ENCODE data around the gene CKAP5. TPM values are rescaled to one million over a fixed set of nuclear protein-coding genes. Genes with fewer than 3 reads are reported as not detected.

CKAP5 gene
- total RNA-seq, 2 experiments from 2014 or later, result 161 to 243 TPM

- CTCF ChIA-PET (ENCODE audit: unreplicated experiment), result no interaction called here
- intact Hi-C loops (cut with micrococcal nuclease; ENCODE audit: unreplicated experiment), result no loop called here
- no peak overlapping the region for H3K27ac ChIP-seq (ENCODE audit: low read depth, low read length, poor library complexity, severe bottlenecking)
Measured at GRCh38 chr11:46743043-46743442, 103.0 kb downstream of the CKAP5 start.

GRCh38 chr11:46741600-46742484 lies 104.2 kb downstream of the CKAP5 start:
- Histone ChIP-seq H3K27ac (ENCODE audit: low read depth, low read length, poor library complexity, severe bottlenecking) (no peak overlapping the region), H3K36me3 (ENCODE audit: insufficient read depth, low read length) (peaks cover 76% of the 10 kb centered on the region), H3K4me2 (ENCODE audit: low read length) (no peak overlapping the region), H2AFZ (ENCODE audit: low read length) (no peak overlapping the region), H3K4me3 (ENCODE audit: low read depth, low read length, poor library complexity, severe bottlenecking) (no peak overlapping the region), H3K9me2 (ENCODE audit: insufficient read depth, low read length) (no peaks in the 10 kb centered on the region), H3K9me3 (ENCODE audit: low read length) (no peaks in the 10 kb centered on the region), H3K4me1 (ENCODE audit: insufficient read depth, low read length, poor library complexity, severe bottlenecking) (no peaks in the 10 kb centered on the region), H3K79me2 (ENCODE audit: insufficient read depth, low read depth, low read length) (no peaks in the 10 kb centered on the region), H4K20me1 (ENCODE audit: insufficient read depth, low read length) (no peaks in the 10 kb centered on the region)
- POLR2A ChIA-PET, result no interaction called here
- CTCF ChIA-PET (ENCODE audit: unreplicated experiment), result no interaction called here
- DNase-seq (ENCODE audit: low spot score), result no peak
- no TSS peak for BruUV-seq (replicated peaks)
- TF ChIP-seq, protein P1, sequence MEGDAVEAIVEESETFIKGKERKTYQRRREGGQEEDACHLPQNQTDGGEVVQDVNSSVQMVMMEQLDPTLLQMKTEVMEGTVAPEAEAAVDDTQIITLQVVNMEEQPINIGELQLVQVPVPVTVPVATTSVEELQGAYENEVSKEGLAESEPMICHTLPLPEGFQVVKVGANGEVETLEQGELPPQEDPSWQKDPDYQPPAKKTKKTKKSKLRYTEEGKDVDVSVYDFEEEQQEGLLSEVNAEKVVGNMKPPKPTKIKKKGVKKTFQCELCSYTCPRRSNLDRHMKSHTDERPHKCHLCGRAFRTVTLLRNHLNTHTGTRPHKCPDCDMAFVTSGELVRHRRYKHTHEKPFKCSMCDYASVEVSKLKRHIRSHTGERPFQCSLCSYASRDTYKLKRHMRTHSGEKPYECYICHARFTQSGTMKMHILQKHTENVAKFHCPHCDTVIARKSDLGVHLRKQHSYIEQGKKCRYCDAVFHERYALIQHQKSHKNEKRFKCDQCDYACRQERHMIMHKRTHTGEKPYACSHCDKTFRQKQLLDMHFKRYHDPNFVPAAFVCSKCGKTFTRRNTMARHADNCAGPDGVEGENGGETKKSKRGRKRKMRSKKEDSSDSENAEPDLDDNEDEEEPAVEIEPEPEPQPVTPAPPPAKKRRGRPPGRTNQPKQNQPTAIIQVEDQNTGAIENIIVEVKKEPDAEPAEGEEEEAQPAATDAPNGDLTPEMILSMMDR (conservative IDR thresholded peaks at IDR 0.05; ENCODE audit: low read length), result no peak
- no peak for TF ChIP-seq EZH2phosphoT487 (IDR thresholded peaks at IDR 0.05; ENCODE audit: borderline replicate concordance, low read depth, low read length)
- intact Hi-C loops (cut with micrococcal nuclease; ENCODE audit: unreplicated experiment), result no loop called here

More at GRCh38 chr11:46743043-46743442, 103.0 kb downstream of the CKAP5 start:
- Histone ChIP-seq H2AFZ (ENCODE audit: low read length) (no peak overlapping the region), H3K4me3 (ENCODE audit: low read depth, low read length, poor library complexity, severe bottlenecking) (no peak overlapping the region), H3K9me3 (ENCODE audit: low read length) (no peaks in the 10 kb centered on the region), H3K4me1 (ENCODE audit: insufficient read depth, low read length, poor library complexity, severe bottlenecking) (no peaks in the 10 kb centered on the region), H3K9me2 (ENCODE audit: insufficient read depth, low read length) (no peaks in the 10 kb centered on the region), H3K36me3 (ENCODE audit: insufficient read depth, low read length) (peaks cover 88% of the 10 kb centered on the region), H4K20me1 (ENCODE audit: insufficient read depth, low read length) (no peaks in the 10 kb centered on the region), H3K79me2 (ENCODE audit: insufficient read depth, low read depth, low read length) (no peaks in the 10 kb centered on the region), H3K4me2 (ENCODE audit: low read length) (no peak overlapping the region)
- TF ChIP-seq, protein P1 (conservative IDR thresholded peaks at IDR 0.05; ENCODE audit: low read length), result no peak
- no peak for TF ChIP-seq EZH2phosphoT487 (IDR thresholded peaks at IDR 0.05; ENCODE audit: borderline replicate concordance, low read depth, low read length)
- POLR2A ChIA-PET, result interaction anchor here (0.9 kb wide), 1 partner anchor 9 kb away, joined by 3 read pairs; no protein-coding TSS in a partner anchor
- no TSS peak for BruUV-seq (replicated peaks)
- DNase-seq (ENCODE audit: low spot score), result no peak

GRCh38 chr11:46738887-46739286 lies 107.2 kb downstream of the CKAP5 start:
- no peak overlapping the region for H3K27ac ChIP-seq (ENCODE audit: low read depth, low read length, poor library complexity, severe bottlenecking)

More at GRCh38 chr11:46738887-46739286, 107.2 kb downstream of the CKAP5 start:
- no peak for DNase-seq (ENCODE audit: low spot score)
- ChIA-PET CTCF (ENCODE audit: unreplicated experiment) (no interaction called here), POLR2A (no interaction called here)
- TF ChIP-seq EZH2phosphoT487 (IDR thresholded peaks at IDR 0.05; ENCODE audit: borderline replicate concordance, low read depth, low read length), result no peak
- TF ChIP-seq, protein P1 (conservative IDR thresholded peaks at IDR 0.05; ENCODE audit: low read length), result no peak
- no TSS peak for BruUV-seq (replicated peaks)
- Histone ChIP-seq H3K36me3 (ENCODE audit: insufficient read depth, low read length) (peaks cover 46% of the 10 kb centered on the region), H3K4me3 (ENCODE audit: low read depth, low read length, poor library complexity, severe bottlenecking) (no peak overlapping the region), H3K9me3 (ENCODE audit: low read length) (no peaks in the 10 kb centered on the region), H3K79me2 (ENCODE audit: insufficient read depth, low read depth, low read length) (no peaks in the 10 kb centered on the region), H3K9me2 (ENCODE audit: insufficient read depth, low read length) (no peaks in the 10 kb centered on the region), H3K4me1 (ENCODE audit: insufficient read depth, low read length, poor library complexity, severe bottlenecking) (no peaks in the 10 kb centered on the region), H2AFZ (ENCODE audit: low read length) (no peak overlapping the region), H3K4me2 (ENCODE audit: low read length) (no peak overlapping the region), H4K20me1 (ENCODE audit: insufficient read depth, low read length) (no peaks in the 10 kb centered on the region)
- intact Hi-C loops (cut with micrococcal nuclease; ENCODE audit: unreplicated experiment), result no loop called here
